OCI-LY7 (cell line): ENCODE results near the gene SMPD3. TPM values are rescaled to one million over a fixed set of nuclear protein-coding genes. Genes with fewer than 3 reads are reported as not detected.

Experiments used
- BruUV-seq: library from RNA; stranded (reverse); fragments of 400-500 nt; replicated peaks from 2 replicates; lab custom pipeline; 2021; lab: Mats Ljungman, UMichigan
- CTCF ChIA-PET: fragments of 300-600 bp; sonication (Branson Sonifier 250); formaldehyde crosslinking; loops from one replicate; lab custom pipeline; 2022; ENCODE audit warnings: antibody characterized with exemption; ENCODE audit not compliant: unreplicated experiment; lab: Charles Lee
- POLR2A ChIA-PET: fragments of 300-600 bp; sonication (Branson Sonifier 250); formaldehyde crosslinking; loops from one replicate; lab custom pipeline; 2022; ENCODE audit warnings: antibody characterized with exemption; lab: Charles Lee
- DNase-seq: peaks from one replicate; pipeline ENCODE4 v3.0.0-alpha.2; 2015; ENCODE audit warnings: low spot score
- H2AFZ ChIP-seq: fragments of 200-600 bp; sonication (generic), shearing (Covaris generic); 2 replicates; pipeline ENCODE4 v1.6.1; 2014; ENCODE audit warnings: mild to moderate bottlenecking, antibody characterized with exemption, low read length, moderate library complexity
- H3K27ac ChIP-seq: fragments of 200-600 bp; sonication (generic); 2 replicates; pipeline ENCODE4 v1.5.1; 2014; ENCODE audit warnings: mixed run types, low read depth, mild to moderate bottlenecking, moderate library complexity, low read length, inconsistent platforms; ENCODE audit not compliant: poor library complexity, severe bottlenecking
- H3K36me3 ChIP-seq: fragments of 200-600 bp; sonication (generic); 2 replicates; pipeline ENCODE4 v1.6.1; 2014; ENCODE audit warnings: mild to moderate bottlenecking, antibody characterized with exemption, low read length, moderate library complexity, mixed read lengths; ENCODE audit not compliant: insufficient read depth
- H3K4me1 ChIP-seq: fragments of 200-600 bp; sonication (generic); 2 replicates; pipeline ENCODE4 v1.5.1; 2014; ENCODE audit warnings: mild to moderate bottlenecking, low read length; ENCODE audit not compliant: insufficient read depth, poor library complexity, severe bottlenecking
- H3K4me2 ChIP-seq: fragments of 200-600 bp; sonication (generic); 2 replicates; pipeline ENCODE4 v1.6.1; 2014; ENCODE audit warnings: mild to moderate bottlenecking, low read length
- H3K4me3 ChIP-seq: fragments of 200-600 bp; sonication (generic); 2 replicates; pipeline ENCODE4 v1.5.1; 2014; ENCODE audit warnings: mild to moderate bottlenecking, low read depth, low read length; ENCODE audit not compliant: poor library complexity, severe bottlenecking
- H3K79me2 ChIP-seq: fragments of 200-600 bp; sonication (generic); 2 replicates; pipeline ENCODE4 v1.6.1; 2016; ENCODE audit warnings: low read depth, mild to moderate bottlenecking, low read length, moderate library complexity, mixed read lengths; ENCODE audit not compliant: insufficient read depth
- H3K9me2 ChIP-seq: fragments of 200-600 bp; sonication (generic); 2 replicates; pipeline ENCODE4 v1.6.1; 2016; ENCODE audit warnings: mild to moderate bottlenecking, low read length, mixed read lengths; ENCODE audit not compliant: insufficient read depth
- H3K9me3 ChIP-seq: fragments of 200-600 bp; sonication (generic); 2 replicates; pipeline ENCODE4 v1.6.1; 2014; ENCODE audit warnings: mild to moderate bottlenecking, mixed run types, low read length, mixed read lengths
- H4K20me1 ChIP-seq: fragments of 200-600 bp; sonication (generic); 2 replicates; pipeline ENCODE4 v1.6.1; 2014; ENCODE audit warnings: mild to moderate bottlenecking, antibody characterized with exemption, low read length, moderate library complexity, mixed read lengths; ENCODE audit not compliant: insufficient read depth
- EZH2phosphoT487 ChIP-seq: fragments of 200-600 bp; sonication (generic); IDR thresholded peaks from 2 replicates; pipeline ENCODE4 v1.6.1; 2018; ENCODE audit warnings: low read depth, borderline replicate concordance, mild to moderate bottlenecking, mixed run types, antibody characterized with exemption, low read length, moderate library complexity, mixed read lengths
- intact Hi-C: fragments of 100-400 bp; cut with micrococcal nuclease; formaldehyde crosslinking; loops from one replicate; pipeline ENCODE4 v1.10.0; 2022; ENCODE audit not compliant: unreplicated experiment
- total RNA-seq, 2 experiments: library from RNA; depleted of rRNA in 1 of 2; stranded (reverse); fragments of >200 nt in 1 of 2; shearing (Covaris generic) in 1 of 2; gene quantifications; 2 replicates each; pipeline ENCODE4 v1.2.3, GENCODE V29; 2014 to 2022
- TF ChIP-seq, protein P1 (sequence below): fragments of 200-600 bp; sonication (generic); conservative IDR thresholded peaks from 2 replicates; pipeline ENCODE4 v1.5.1; 2014; ENCODE audit warnings: mild to moderate bottlenecking, antibody characterized with exemption, low read length, moderate library complexity, mixed read lengths

The SMPD3 gene
- total RNA-seq, 2 experiments from 2014 or later: 0.16 to 0.51 TPM

DNA sequence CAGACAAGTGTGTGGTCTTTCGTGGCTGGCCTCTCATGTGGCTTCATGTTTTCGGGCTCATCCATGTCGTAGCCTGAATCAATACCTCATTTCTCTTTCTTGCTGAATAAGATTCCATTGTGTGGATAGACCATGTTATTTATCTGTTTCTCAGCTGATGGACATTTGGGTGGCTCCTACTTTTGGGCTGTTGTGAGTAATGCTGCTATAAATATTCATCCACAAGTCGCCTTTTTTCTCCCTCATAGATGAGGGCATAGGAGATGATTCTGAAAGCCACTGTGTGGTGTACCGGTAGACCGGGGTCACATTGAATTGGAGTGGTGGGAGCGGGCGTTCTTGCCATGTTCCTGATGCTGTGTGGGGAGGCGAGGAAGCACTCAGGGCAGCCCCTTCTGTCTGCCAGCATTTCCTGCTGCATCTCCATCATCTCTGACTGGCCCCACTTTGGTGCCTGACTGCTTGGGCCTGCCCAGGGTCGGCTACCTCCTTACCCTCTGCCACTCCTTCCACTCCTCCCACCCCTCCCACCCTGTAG lies 97.4 kb downstream of the SMPD3 start:
- no peak for DNase-seq
- peaks cover 93% of the 10 kb centered on the region for H3K36me3 ChIP-seq
- CTCF ChIA-PET: no interaction called here

DNA sequence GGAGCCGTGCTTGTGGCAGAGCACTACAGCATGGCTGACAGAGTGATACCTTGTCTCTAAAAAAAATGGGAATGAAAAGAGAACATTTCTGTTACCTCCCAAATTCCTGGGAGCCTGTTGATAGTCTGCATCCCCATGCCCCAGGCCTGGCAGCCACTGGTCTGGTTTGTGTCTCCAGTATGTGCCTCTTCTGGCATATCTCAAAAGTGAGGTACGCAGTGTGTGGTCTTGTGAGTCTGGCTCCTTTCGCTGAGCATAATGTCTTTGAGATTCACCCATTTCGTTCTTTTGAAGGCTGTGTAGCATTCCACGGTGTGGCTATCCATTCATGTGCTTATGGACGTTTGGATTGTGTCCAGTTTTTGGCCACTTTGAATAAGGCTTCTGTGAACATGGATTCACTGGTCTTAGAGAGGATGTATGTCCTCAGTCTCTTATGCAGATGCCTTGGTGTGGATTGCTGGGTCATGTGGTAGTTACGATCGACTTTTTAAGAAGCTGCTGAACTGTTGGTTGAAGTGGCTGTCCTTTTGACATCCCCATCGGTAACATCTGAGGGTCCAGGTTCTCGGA lies 98.4 kb downstream of the SMPD3 start:
- no peaks in the 10 kb centered on the region for H3K9me3 ChIP-seq
- H3K79me2 ChIP-seq: no peaks in the 10 kb centered on the region
- no peak overlapping the region for H3K27ac ChIP-seq
- no peak overlapping the region for H2AFZ ChIP-seq
- intact Hi-C loops: no loop called here
- H3K9me2 ChIP-seq: no peaks in the 10 kb centered on the region
- no peak for TF ChIP-seq EZH2phosphoT487
- TF ChIP-seq, protein P1, sequence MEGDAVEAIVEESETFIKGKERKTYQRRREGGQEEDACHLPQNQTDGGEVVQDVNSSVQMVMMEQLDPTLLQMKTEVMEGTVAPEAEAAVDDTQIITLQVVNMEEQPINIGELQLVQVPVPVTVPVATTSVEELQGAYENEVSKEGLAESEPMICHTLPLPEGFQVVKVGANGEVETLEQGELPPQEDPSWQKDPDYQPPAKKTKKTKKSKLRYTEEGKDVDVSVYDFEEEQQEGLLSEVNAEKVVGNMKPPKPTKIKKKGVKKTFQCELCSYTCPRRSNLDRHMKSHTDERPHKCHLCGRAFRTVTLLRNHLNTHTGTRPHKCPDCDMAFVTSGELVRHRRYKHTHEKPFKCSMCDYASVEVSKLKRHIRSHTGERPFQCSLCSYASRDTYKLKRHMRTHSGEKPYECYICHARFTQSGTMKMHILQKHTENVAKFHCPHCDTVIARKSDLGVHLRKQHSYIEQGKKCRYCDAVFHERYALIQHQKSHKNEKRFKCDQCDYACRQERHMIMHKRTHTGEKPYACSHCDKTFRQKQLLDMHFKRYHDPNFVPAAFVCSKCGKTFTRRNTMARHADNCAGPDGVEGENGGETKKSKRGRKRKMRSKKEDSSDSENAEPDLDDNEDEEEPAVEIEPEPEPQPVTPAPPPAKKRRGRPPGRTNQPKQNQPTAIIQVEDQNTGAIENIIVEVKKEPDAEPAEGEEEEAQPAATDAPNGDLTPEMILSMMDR: no peak
- no peaks in the 10 kb centered on the region for H3K4me1 ChIP-seq
- H3K36me3 ChIP-seq: peaks cover 93% of the 10 kb centered on the region
- BruUV-seq: no TSS peak
- H3K4me2 ChIP-seq: no peak overlapping the region
- no peak for DNase-seq
- no peaks in the 10 kb centered on the region for H4K20me1 ChIP-seq
- ChIA-PET CTCF (no interaction called here), POLR2A (no interaction called here)
- no peak overlapping the region for H3K4me3 ChIP-seq

More for the DNA sequence above, 97.4 kb downstream of the SMPD3 start:
- intact Hi-C loops: no loop called here
- Histone ChIP-seq H3K4me1 (peaks cover under 1% of the 10 kb centered on the region), H3K4me3 (no peak overlapping the region), H2AFZ (no peak overlapping the region), H3K27ac (no peak overlapping the region), H3K9me2 (no peaks in the 10 kb centered on the region), H3K9me3 (no peaks in the 10 kb centered on the region), H3K4me2 (no peak overlapping the region), H3K79me2 (no peaks in the 10 kb centered on the region), H4K20me1 (no peaks in the 10 kb centered on the region)
- BruUV-seq: no TSS peak
- TF ChIP-seq EZH2phosphoT487: no peak
- TF ChIP-seq, protein P1: no peak
- POLR2A ChIA-PET: no interaction called here
